HG03025 (cell line): ENCODE measurements around the gene RAET1E.
"Not testable (repeated sequence)": the region's sequence is repeated elsewhere in the genome, so short reads cannot be mapped to it uniquely, and the experiment has no call there.

Experiments used
- ATAC-seq: cut with Tn5 transposase; IDR thresholded peaks from one replicate; pipeline ENCODE4 v1.9.1; 2021; ENCODE audit warnings: mild to moderate bottlenecking, moderate library complexity; ENCODE audit not compliant: unreplicated experiment, low FRiP score

The RAET1E gene

DNA sequence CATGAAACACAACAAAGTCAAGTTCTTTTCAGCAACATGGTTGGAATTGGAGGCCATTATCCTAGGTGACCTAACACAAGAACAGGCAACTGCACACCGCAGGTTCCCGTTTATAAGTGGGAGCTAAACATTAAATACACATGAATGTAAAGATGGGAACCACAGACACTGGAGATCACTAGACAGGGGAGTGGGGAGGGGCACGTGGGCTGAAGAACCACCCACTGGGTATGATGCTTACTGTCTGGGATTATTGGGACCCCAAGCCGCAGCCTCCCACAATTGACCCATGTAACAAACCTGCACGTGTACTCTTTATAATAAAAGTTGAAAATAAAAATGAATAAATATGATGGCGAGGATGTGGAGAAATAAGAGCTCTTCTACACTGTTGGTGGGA lies 33.6 kb upstream of the RAET1E start:
- no peak for ATAC-seq

DNA sequence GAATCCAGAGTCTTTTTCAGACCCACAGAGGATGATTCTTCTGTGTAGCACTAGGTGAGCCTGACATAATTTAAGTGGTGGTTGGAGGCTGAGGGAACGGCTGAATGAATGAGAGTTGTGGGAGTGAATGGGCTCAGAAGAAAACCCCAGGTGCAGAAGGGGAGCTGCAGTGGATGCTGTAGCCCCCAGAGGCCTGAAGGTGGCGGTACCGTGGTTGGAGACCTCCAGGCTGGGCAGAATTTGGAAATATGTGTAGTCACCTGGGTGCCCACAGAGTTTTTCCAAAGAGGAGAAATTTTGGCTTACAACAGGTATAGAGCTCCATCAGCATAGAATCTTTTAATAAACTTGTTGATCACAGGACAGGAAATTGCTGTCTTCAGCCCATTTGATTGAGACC lies 31.5 kb upstream of the RAET1E start:
- ATAC-seq = no peak

DNA sequence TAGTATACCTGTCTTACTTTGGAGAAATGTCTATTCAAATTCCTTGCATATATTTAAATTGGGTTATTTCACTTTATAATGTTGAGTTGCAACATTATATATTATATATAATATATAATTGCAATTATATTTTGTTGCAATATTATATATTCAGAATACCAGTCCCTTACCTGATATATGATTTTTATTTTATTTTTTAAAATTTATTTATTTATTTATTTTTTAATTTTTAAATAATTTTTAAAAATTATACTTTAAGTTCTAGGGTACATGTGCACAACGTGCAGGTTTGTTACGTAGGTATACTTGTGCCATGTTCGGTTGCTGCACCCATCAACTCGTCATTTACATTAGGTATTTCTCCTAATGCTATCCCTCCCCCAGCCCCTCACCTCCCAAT lies 29.1 kb upstream of the RAET1E start:
- not testable (repeated sequence) for ATAC-seq

DNA sequence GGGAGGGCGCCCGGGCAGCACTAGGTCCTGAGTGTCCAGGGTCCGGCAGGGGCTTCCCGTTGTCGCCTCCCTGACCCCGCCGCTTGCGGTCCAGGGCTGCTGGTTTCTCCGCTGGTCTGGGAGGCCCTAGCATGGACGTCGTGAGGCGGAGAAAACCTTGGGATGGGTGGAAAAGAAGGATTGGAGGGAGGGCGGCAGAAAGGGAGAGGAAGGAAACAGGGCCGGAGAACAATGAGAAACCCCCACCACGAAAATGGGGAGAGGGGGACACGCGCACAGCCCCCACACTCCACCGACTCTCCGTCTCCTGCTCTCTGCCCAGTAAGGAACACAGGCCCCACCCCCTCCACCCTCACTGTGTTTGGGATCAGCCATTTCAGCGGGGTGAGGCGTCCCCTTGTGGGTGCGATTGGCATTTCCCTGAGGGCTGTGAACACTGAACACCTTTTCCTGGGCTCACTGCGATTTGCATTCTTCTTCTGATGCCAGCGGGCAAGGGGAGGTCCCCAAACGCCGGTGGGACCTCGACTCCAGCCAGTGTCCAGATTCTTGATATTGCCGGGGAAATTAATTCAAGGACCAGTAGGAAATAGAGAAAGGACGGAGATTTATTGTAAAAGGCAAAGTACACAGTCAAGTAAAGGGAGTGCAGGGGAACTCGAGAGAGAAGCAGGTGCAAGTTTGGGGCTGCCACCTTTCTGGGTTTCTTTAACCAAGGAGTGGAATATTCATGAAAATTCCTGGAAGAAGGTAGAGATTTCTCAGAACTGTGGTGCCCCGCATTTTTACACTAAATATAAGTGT lies 28.3 kb upstream of the RAET1E start:
- ATAC-seq = no peak

GRCh38 chr6:149925253-149925973 lies 27.5 kb upstream of the RAET1E start:
- no peak for ATAC-seq

GRCh38 chr6:149924933-149925252 lies 27.0 kb upstream of the RAET1E start:
- ATAC-seq = no peak

- no peak for ATAC-seq
Observed at GRCh38 chr6:149924206-149924932, 26.5 kb upstream of the RAET1E start.

GRCh38 chr6:149923327-149923986 lies 25.5 kb upstream of the RAET1E start:
- ATAC-seq = no peak

GRCh38 chr6:149922642-149923326 lies 24.9 kb upstream of the RAET1E start, which contains the start of gene RAET1G:
Gene RAET1G (minus strand): TSS chr6:149923121. CDS start chr6:149923010, 111 bp downstream.
- ATAC-seq = no peak

GRCh38 chr6:149922091-149922490 lies 24.2 kb upstream of the RAET1E start:
- ATAC-seq = not testable (repeated sequence)

DNA sequence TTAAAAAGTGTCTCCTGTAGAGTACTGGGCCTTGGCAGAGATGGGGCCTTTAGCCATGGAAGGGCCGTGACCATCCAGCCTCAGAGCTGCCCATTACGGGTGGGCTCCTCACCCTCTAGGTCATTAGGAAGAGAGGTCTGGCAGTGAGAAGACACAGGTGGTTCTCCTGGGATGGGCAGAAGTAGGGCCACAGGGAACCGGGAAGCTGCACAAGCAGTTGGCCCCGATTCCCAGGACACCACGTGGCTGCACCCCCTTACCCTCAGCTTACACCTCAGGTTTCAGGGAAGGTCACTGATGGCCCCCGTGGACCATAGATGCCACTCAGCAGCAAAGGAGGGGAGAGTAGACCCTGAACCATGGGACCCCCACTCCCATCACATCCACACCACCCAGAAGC lies 23.4 kb upstream of the RAET1E start:
- ATAC-seq = no peak

- ATAC-seq = no peak
Observed at GRCh38 chr6:149919834-149920225, 21.9 kb upstream of the RAET1E start.

GRCh38 chr6:149919126-149919833 lies 21.4 kb upstream of the RAET1E start:
- not testable (repeated sequence) for ATAC-seq

DNA sequence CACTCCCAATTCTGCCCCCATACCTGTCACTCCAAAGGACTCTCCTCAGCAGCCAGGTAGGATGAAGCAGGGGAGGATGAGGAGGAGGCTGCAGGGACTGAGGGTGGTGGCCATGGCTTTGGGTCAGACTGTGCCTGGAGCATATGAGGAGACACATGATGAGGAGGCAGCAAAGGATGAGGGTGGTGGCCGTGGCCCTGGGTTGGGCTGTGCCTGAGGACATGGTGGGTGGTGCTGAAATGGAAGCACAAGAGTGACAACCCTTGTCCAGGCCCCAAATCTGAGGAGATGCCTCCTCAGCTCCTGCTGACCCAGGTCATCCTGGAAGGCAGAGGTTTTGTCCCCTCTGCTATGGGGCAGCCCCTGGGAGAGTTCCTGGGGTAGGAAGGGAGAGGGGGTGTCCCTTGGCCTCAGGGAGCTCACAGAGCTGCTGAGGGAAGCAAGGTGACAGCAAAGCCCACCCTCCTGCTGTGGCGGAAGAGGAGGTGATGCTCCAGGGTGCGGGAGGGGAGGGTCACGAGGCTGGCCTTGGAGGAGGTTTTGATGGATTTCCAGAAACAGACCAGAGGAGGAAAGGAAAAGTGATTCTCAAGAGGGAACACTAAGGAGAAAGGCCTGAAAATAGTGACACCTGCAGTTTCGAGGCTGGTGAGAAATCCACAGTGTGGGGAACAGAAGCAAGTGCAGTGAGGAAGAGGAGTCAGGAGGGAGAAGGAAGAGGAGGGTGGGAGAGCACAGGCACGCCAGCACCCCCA lies 20.4 kb upstream of the RAET1E start:
- ATAC-seq = no peak

- no peak for ATAC-seq
Observed at GRCh38 chr6:149917679-149918078, 19.8 kb upstream of the RAET1E start.

GRCh38 chr6:149915970-149916865 lies 18.3 kb upstream of the RAET1E start:
- ATAC-seq = no peak

DNA sequence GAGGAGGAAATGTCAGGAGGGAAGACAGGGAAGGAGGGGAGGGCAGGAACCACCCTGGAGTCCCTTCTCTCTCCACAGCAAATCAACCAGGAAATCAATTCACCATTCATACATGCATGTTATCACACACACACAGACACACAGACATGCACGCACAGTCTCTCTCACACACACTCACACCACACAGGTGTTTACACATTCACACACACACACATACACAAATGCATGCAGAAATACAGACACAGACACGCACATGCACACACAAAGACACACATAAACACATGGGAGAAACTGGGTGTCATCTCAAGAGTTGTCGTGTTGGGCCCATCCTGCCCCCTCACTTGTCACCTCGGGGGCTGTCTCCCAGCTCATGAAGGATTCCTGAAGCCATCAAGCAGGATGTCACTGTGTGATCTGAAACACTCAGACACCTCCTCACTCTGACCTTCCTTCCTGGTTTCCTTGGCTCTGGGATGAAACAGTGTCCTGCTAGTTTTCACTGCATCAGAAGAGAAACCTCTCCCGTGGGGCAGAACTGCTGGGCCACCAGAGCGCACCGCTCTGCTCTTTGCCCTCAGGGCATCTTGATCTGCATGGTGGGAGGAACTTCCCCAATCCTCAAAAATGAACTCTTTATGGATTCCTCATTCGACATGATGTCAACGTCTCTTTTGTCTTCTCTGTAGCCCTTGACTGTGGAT lies 15.8 kb upstream of the RAET1E start:
- no peak for ATAC-seq
